ENCODE results near the gene CBLIF. TPM values are rescaled to one million over a fixed set of nuclear protein-coding genes. Genes with fewer than 3 reads are reported as not detected.
A peak's percentile ranks its signal among the peaks of the same experiment; 100 is the strongest.
"Not testable (repeated sequence)": the region's sequence is repeated elsewhere in the genome, so short reads cannot be mapped to it uniquely, and the experiment has no call there.

The CBLIF gene
- total RNA-seq, 1 donor from 2014 or later, result not detected

GRCh38 chr11:59848439-59848838 lies 3.1 kb upstream of the CBLIF start:
- DNase-seq (ENCODE audit: low spot score), result not testable (repeated sequence)

- DNase-seq (ENCODE audit: low spot score), result no peak
Measured at GRCh38 chr11:59847626-59848025, 2.3 kb upstream of the CBLIF start.

- no peak for DNase-seq (ENCODE audit: low spot score)
Measured at GRCh38 chr11:59846556-59846955, 1.3 kb upstream of the CBLIF start.

- DNase-seq (ENCODE audit: low spot score), result no peak
Measured at GRCh38 chr11:59842316-59842715, 3.0 kb downstream of the CBLIF start.

GRCh38 chr11:59841514-59841913 lies 3.8 kb downstream of the CBLIF start:
- DNase-seq (ENCODE audit: low spot score), result no peak

- DNase-seq (ENCODE audit: low spot score), result no peak
Measured at GRCh38 chr11:59839615-59840014, 5.7 kb downstream of the CBLIF start.

GRCh38 chr11:59833602-59834001 lies 11.7 kb downstream of the CBLIF start:
- DNase-seq (ENCODE audit: low spot score), result no peak

GRCh38 chr11:59829358-59829757 lies 15.9 kb downstream of the CBLIF start:
- DNase-seq (ENCODE audit: low spot score), result no peak

GRCh38 chr11:59822989-59823566 lies 22.2 kb downstream of the CBLIF start:
- no peak for DNase-seq (ENCODE audit: low spot score)

GRCh38 chr11:59818572-59818971 lies 26.7 kb downstream of the CBLIF start:
- DNase-seq (ENCODE audit: low spot score), result no peak

GRCh38 chr11:59816434-59816833 lies 28.9 kb downstream of the CBLIF start:
- not testable (repeated sequence) for DNase-seq (ENCODE audit: low spot score)

GRCh38 chr11:59815754-59816153 lies 29.5 kb downstream of the CBLIF start:
- no peak for DNase-seq (ENCODE audit: low spot score)

- DNase-seq (ENCODE audit: low spot score), result no peak
Measured at GRCh38 chr11:59814021-59814420, 31.3 kb downstream of the CBLIF start.

- DNase-seq (ENCODE audit: low spot score), result no peak
Measured at GRCh38 chr11:59813364-59813763, 31.9 kb downstream of the CBLIF start.

GRCh38 chr11:59812220-59812619 lies 33.1 kb downstream of the CBLIF start:
- no peak for DNase-seq (ENCODE audit: low spot score)

- DNase-seq (ENCODE audit: low spot score), result no peak
Measured at GRCh38 chr11:59810911-59811259, 34.4 kb downstream of the CBLIF start.

- DNase-seq (ENCODE audit: low spot score), result peak; percentile 95
Measured at GRCh38 chr11:59810189-59810910, 34.9 kb downstream of the CBLIF start, which contains the start of gene MRPL16. Gene MRPL16 (minus strand): TSS chr11:59810778. CDS start chr11:59810658, 120 bp downstream.

- no peak for DNase-seq (ENCODE audit: low spot score)
Measured at GRCh38 chr11:59807047-59807610, 38.2 kb downstream of the CBLIF start.

- DNase-seq (ENCODE audit: low spot score), result no peak
Measured at GRCh38 chr11:59804061-59804460, 41.2 kb downstream of the CBLIF start.

GRCh38 chr11:59802639-59803176 lies 42.6 kb downstream of the CBLIF start:
- DNase-seq (ENCODE audit: low spot score), result no peak

- DNase-seq (ENCODE audit: low spot score), result no peak
Measured at GRCh38 chr11:59801981-59802638, 43.2 kb downstream of the CBLIF start.

GRCh38 chr11:59801160-59801706 lies 44.1 kb downstream of the CBLIF start:
- no peak for DNase-seq (ENCODE audit: low spot score)

Measured in mesenteric fat pad (tissue), 1 donor.